MM.1S (cell line): ENCODE data around the gene NR0B2.
A peak's percentile ranks its signal among the peaks of the same experiment; 100 is the strongest.

Experiments
- DNase-seq: peaks from one replicate; pipeline ENCODE4 v3.0.0-alpha.2; 2015
- H2AFZ ChIP-seq: fragments of 300-600 bp; sonication (generic); 2 replicates; pipeline ENCODE4 v1.6.0; 2016; ENCODE audit warnings: antibody characterized with exemption, low read length
- H3F3A ChIP-seq: fragments of 300-600 bp; sonication (generic); 2 replicates; pipeline ENCODE4 v1.6.1; 2016; ENCODE audit warnings: mild to moderate bottlenecking, antibody characterized with exemption, low read length, moderate library complexity, mixed read lengths; ENCODE audit not compliant: insufficient read depth
- H3K27ac ChIP-seq: fragments of 300-600 bp; sonication (generic); 2 replicates; pipeline ENCODE4 v1.5.1; 2016; ENCODE audit warnings: mild to moderate bottlenecking, low read length
- H3K27me3 ChIP-seq: fragments of 300-600 bp; sonication (generic); replicated peaks from 2 replicates; pipeline ENCODE4 v1.6.0; 2016; ENCODE audit warnings: low read length; ENCODE audit not compliant: insufficient read depth
- H3K36me3 ChIP-seq: fragments of 300-600 bp; sonication (generic); replicated peaks from 2 replicates; pipeline ENCODE4 v1.6.1; 2016; ENCODE audit warnings: mild to moderate bottlenecking, low read length, mixed read lengths; ENCODE audit not compliant: insufficient read depth
- H3K4me1 ChIP-seq: fragments of 300-600 bp; sonication (generic); 2 replicates; pipeline ENCODE4 v1.6.1; 2016; ENCODE audit warnings: low read length, mixed read lengths
- H3K4me2 ChIP-seq: fragments of 300-600 bp; sonication (generic); 2 replicates; pipeline ENCODE4 v1.6.0; 2016; ENCODE audit warnings: low read depth, low read length
- H3K4me3 ChIP-seq: fragments of 300-600 bp; sonication (generic); 2 replicates; pipeline ENCODE4 v1.5.1; 2016; ENCODE audit warnings: low read length, mixed read lengths
- H3K79me2 ChIP-seq: fragments of 300-600 bp; sonication (generic); 2 replicates; pipeline ENCODE4 v1.6.1; 2016; ENCODE audit warnings: mixed run types, low read length, mixed read lengths
- H3K9ac ChIP-seq: fragments of 300-600 bp; sonication (generic); 2 replicates; pipeline ENCODE4 v1.6.1; 2016; ENCODE audit warnings: low read length, mixed read lengths
- H3K9me2 ChIP-seq: fragments of 300-600 bp; sonication (generic); replicated peaks from 2 replicates; pipeline ENCODE4 v1.6.1; 2016; ENCODE audit warnings: mild to moderate bottlenecking, low read length, mixed read lengths; ENCODE audit not compliant: insufficient read depth
- H3K9me3 ChIP-seq: fragments of 300-600 bp; sonication (generic); replicated peaks from 2 replicates; pipeline ENCODE4 v1.6.1; 2016; ENCODE audit warnings: mild to moderate bottlenecking, low read length, mixed read lengths; ENCODE audit not compliant: insufficient read depth
- H4K20me1 ChIP-seq: fragments of 300-600 bp; sonication (generic); 2 replicates; pipeline ENCODE4 v1.6.1; 2016; ENCODE audit warnings: mild to moderate bottlenecking, low read length, moderate library complexity, mixed read lengths; ENCODE audit not compliant: insufficient read depth
- EZH2 ChIP-seq: fragments of 300-600 bp; sonication (generic); optimal IDR thresholded peaks from 2 replicates; pipeline ENCODE3; 2017; ENCODE audit warnings: low read depth, mild to moderate bottlenecking, antibody characterized with exemption, low read length, mixed read lengths
- EZH2phosphoT487 ChIP-seq: fragments of 300-600 bp; sonication (generic); IDR thresholded peaks from 2 replicates; pipeline ENCODE4 v1.6.1; 2018; ENCODE audit warnings: antibody characterized with exemption, low read length
- TF ChIP-seq, protein P1 (sequence below): fragments of 300-600 bp; sonication (generic); IDR thresholded peaks from 2 replicates; pipeline ENCODE4 v1.5.1; 2016; ENCODE audit warnings: antibody characterized with exemption, low read length, mixed read lengths

The NR0B2 gene, protein sequence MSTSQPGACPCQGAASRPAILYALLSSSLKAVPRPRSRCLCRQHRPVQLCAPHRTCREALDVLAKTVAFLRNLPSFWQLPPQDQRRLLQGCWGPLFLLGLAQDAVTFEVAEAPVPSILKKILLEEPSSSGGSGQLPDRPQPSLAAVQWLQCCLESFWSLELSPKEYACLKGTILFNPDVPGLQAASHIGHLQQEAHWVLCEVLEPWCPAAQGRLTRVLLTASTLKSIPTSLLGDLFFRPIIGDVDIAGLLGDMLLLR

DNA sequence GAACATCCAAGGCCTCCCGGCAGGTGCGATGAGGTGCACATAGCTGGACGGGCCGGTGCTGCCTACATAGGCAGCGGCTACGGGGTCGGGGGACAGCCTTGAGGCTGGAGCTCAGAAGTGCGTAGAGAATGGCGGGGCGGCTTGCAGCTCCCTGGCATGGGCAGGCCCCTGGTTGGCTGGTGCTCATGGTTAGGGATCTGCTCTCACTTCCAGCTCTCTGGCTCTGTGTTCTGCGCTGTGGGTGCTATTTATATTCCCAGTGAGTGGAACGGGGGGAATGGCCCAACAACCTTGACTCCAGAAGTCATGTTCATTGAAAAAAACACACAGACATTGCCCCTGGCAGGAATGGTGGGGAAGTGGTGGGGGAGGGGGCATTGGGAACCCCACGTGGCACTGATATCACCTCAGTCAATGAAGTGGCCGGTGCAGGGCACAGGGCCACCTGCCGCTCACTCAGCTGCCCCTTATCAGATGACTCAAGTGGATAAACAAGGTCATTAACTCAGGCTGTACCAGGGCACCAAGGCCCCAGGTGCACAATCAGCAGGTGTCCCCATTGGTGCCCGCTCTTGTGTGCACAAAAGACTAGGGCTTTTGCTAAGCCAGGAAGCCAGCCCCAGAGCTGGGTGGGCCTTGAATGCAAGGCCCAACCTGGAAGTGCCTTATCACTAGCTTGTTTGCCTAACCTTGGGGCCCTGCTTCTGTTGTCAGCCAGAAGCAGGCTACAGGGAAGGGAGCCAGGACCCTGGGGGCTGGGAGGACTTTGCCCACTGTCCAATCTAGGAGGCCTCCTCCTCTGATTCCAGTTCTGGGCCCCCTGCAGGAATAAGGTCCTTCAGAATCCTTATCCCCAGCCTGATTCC is at the start of gene NR0B2:
NR0B2 (minus strand) TSS at position 222 of the 866 bp plus-strand sequence; CDS start at position 187, 35 bp downstream.
- H3K9me2 ChIP-seq, result no peaks in the 10 kb centered on the region
- no peak within 1 kb of the TSS for H2AFZ ChIP-seq
- no peaks in the 10 kb centered on the region for H4K20me1 ChIP-seq
- no peak within 1 kb of the TSS for H3K9ac ChIP-seq
- H3K27ac ChIP-seq, result no peak within 1 kb of the TSS
- no peak for DNase-seq
- H3F3A ChIP-seq, result no peaks in the 10 kb centered on the region
- no peaks in the 10 kb centered on the region; the same call in 1 of the 2 replicates for H3K27me3 ChIP-seq
- TF ChIP-seq EZH2phosphoT487 (no peak), EZH2 (no peak)
- TF ChIP-seq, protein P1, sequence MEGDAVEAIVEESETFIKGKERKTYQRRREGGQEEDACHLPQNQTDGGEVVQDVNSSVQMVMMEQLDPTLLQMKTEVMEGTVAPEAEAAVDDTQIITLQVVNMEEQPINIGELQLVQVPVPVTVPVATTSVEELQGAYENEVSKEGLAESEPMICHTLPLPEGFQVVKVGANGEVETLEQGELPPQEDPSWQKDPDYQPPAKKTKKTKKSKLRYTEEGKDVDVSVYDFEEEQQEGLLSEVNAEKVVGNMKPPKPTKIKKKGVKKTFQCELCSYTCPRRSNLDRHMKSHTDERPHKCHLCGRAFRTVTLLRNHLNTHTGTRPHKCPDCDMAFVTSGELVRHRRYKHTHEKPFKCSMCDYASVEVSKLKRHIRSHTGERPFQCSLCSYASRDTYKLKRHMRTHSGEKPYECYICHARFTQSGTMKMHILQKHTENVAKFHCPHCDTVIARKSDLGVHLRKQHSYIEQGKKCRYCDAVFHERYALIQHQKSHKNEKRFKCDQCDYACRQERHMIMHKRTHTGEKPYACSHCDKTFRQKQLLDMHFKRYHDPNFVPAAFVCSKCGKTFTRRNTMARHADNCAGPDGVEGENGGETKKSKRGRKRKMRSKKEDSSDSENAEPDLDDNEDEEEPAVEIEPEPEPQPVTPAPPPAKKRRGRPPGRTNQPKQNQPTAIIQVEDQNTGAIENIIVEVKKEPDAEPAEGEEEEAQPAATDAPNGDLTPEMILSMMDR, result no peak
- no peaks in the 10 kb centered on the region for H3K4me1 ChIP-seq
- no peaks in the 10 kb centered on the region for H3K79me2 ChIP-seq
- H3K4me3 ChIP-seq, result no peak within 1 kb of the TSS
- no peak within 1 kb of the TSS for H3K4me2 ChIP-seq
- no peaks in the 10 kb centered on the region for H3K36me3 ChIP-seq
- no peaks in the 10 kb centered on the region for H3K9me3 ChIP-seq

DNA sequence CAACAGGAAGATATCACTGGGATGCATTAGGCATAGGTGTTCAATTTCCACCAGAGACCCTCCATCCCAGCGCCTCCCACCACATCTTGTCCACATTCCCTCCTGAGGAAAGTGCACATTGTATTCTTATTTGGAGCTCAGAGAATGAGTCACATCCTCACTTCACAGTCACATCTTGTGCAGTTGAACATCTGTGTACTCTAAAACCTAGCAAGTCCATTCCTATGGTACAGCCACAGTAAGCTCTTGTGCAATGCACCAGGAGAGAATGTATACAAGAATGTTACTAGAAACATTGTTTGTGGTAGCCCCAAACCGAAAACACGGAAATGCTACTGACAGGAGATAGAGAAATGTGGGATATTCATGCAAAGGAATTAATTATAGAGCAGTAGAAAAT is 48.1 kb upstream of the NR0B2 start:
- Histone ChIP-seq H3K4me1 (peaks cover 4% of the 10 kb centered on the region; the same call in 1 of the 2 replicates), H3K9ac (no peak overlapping the region), H3K9me3 (no peaks in the 10 kb centered on the region), H3K36me3 (no peaks in the 10 kb centered on the region), H3K27me3 (peaks cover 11% of the 10 kb centered on the region; the same call in 1 of the 2 replicates), H3F3A (peaks cover 4% of the 10 kb centered on the region; the same call in 1 of the 2 replicates), H3K4me3 (no peak overlapping the region), H3K27ac (no peak overlapping the region), H4K20me1 (no peaks in the 10 kb centered on the region), H3K79me2 (peaks cover 5% of the 10 kb centered on the region; the same call in 1 of the 2 replicates), H3K4me2 (no peak overlapping the region), H2AFZ (no peak overlapping the region), H3K9me2 (no peaks in the 10 kb centered on the region)
- no peak for TF ChIP-seq EZH2phosphoT487
- TF ChIP-seq, protein P1, result no peak
- no peak for TF ChIP-seq EZH2
- DNase-seq, result no peak

DNA sequence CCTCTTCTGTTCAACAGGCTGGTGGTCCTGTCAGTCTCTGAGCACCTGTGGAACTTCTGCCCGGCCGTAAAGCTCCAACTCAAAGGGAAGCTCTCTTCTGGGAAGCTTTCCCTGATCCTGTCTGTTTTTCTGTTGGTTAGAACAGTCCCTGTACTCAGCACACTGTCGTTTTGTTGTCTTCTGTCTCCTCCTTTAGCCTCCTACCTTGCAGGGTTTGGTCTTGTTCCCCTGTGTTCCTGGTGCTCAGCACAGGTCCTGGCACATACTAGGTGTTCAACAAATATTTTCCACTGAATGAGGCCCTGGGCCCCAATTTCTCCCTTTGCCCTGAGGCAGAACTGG is 46.8 kb upstream of the NR0B2 start:
- H2AFZ ChIP-seq, result peak overlapping the region; percentile 85
- TF ChIP-seq EZH2phosphoT487 (no peak), EZH2 (no peak)
- TF ChIP-seq, protein P1, result no peak
- H4K20me1 ChIP-seq, result no peaks in the 10 kb centered on the region
- H3K27ac ChIP-seq, result no peak overlapping the region
- H3K9ac ChIP-seq, result peak overlapping the region; percentile 73; the same call in 1 of the 2 replicates
- H3K27me3 ChIP-seq, result peaks cover 7% of the 10 kb centered on the region; the same call in 1 of the 2 replicates
- H3F3A ChIP-seq, result peaks cover 4% of the 10 kb centered on the region; the same call in 1 of the 2 replicates
- H3K4me2 ChIP-seq, result peak overlapping the region; percentile 98
- no peaks in the 10 kb centered on the region for H3K9me3 ChIP-seq
- H3K4me1 ChIP-seq, result peaks cover 4% of the 10 kb centered on the region; the same call in 1 of the 2 replicates
- H3K4me3 ChIP-seq, result peak overlapping the region; percentile 98
- no peaks in the 10 kb centered on the region for H3K36me3 ChIP-seq
- DNase-seq, result no peak
- peaks cover 5% of the 10 kb centered on the region; the same call in 1 of the 2 replicates for H3K79me2 ChIP-seq
- no peaks in the 10 kb centered on the region for H3K9me2 ChIP-seq
